Smooth muscle cell of the brain vasculature (primary cell): ENCODE measurements around the gene FMN2.
"Not testable (repeated sequence)": the region's sequence is repeated elsewhere in the genome, so short reads cannot be mapped to it uniquely, and the experiment has no call there.

Source experiments
- DNase-seq: peaks from one replicate; pipeline ENCODE4 v3.0.0-alpha.2; 2012; ENCODE audit warnings: low read depth, low spot score

FMN2 gene

DNA sequence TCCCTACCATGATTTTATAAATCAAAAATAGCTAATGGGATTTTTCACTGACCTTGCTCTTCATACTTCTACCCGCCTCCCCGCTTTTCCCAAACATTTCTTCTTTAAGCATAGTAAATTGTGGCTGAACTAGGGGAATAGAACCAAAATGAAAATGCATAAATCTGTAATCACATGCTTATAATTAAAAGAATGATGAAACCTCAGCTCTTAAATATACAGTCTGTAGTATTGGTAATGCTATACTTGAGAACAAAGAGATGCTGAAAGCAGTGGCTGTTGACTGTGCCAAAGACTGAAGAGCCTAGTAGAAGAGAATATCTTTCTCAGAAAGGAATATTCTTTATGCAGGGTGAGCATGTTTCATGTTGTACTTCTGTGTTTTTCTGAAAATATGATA lies 271.1 kb downstream of the FMN2 start:
- no peak for DNase-seq

DNA sequence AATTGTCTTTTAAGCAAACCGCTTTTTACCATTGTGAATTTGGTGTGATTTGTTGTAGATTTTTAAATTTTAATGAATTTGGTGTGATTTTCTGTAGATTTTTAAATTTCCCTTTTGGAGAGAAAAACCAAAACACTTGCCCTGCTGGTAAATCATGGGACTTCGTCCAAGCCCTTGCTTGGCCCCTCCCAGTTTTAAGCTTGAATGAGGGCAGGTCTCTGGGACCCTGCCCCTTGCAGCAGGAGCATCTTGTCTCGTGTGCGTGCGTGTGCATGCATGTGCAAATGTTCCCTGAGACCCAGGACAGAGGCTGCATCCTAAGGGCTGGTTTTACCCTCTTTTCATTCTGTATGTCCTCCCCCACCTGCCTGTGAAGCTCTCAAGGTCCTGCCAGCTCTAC lies 271.6 kb downstream of the FMN2 start:
- DNase-seq = no peak

GRCh38 chr1:240363914-240364313 lies 272.2 kb downstream of the FMN2 start:
- DNase-seq = no peak

DNA sequence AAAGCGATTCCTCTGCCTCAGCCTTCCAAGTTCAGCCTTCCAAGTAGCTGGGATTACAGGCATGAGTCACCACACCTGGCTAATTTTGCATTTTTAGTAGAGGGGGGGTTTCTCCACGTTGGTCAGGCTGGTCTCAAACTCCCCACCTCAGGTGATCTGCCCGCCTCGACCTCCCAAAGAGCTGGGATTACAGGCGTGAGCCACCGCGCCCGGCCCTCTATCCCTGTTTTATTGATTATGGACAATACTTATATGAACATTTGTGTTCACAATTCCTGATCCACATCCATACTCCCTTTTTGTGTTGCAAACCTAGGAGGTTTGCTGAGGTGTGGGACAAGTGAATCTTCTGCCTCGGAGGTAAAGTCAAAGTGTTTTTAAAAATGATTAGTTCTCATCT lies 275.0 kb downstream of the FMN2 start:
- DNase-seq = no peak

GRCh38 chr1:240385551-240385950 lies 293.9 kb downstream of the FMN2 start:
- no peak for DNase-seq

GRCh38 chr1:240385985-240386978 lies 294.6 kb downstream of the FMN2 start:
- DNase-seq = peak; percentile 28

DNA sequence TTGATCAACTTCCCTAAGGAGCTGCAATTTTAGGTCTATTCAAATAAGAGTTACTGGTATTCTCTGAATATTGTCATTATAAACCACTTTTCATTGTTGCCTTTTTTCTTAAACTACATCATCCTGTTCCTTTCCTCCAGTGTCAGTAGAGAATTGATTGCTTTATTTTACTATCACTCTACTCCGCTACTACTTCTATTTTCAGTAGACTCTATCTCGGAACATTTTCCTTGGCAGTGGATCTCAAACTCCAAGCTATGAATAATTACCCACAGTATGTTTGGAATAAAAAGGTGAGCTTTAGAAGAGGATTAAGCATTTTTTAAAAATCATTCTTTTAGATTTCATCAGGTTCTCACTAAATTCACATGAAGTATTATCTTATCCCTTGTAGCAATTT lies 295.4 kb downstream of the FMN2 start:
- no peak for DNase-seq

DNA sequence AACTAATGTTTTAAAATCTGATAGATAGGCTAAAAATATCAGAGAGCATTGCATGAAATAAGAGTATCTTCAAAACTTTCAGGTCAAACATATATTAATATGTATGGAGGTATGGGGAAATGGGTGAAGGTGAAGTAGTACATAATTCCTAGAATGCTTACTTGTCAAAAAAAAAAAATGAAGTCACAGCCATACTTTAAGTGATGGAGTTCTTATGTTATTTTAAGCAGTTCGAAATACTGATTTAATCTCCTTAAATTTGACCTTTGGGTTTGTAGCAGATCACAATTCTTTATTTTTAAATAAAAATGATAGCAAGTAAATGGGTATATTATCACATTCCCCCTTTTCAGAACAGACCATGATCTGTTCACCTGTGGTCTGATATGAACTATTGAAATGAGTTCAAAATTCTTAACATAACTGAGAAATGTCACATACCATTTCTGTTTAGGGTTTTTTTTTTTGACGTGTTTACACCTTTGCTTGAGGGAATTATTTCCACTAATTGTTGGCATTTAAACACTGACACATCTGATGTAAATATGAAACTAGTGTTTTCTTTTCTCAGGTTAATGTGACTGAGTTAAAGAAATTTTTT lies 300.1 kb downstream of the FMN2 start:
- no peak for DNase-seq

DNA sequence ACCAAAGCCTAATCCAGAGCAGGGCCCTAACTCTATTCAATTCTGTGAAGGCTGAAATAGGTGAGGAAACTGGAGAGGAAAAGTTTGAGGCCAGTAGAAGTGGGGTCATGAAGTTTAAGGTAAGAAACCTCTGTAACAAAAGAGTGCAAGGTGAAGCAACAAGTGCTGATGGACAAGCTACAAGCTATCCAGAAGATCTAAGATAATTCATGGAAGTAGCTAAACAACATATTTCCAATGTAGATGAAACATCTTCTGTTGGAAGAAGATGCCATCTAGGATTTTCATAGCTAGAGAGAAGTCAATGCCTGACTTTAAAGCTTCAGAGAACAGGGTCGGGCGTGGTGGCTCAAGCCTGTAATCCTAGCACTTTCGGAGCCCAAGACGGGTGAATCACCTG lies 302.7 kb downstream of the FMN2 start:
- no peak for DNase-seq

GRCh38 chr1:240395336-240395735 lies 303.7 kb downstream of the FMN2 start:
- DNase-seq = no peak

- peak; percentile 31 for DNase-seq
Measured at GRCh38 chr1:240399381-240399780, 307.7 kb downstream of the FMN2 start.

- no peak for DNase-seq
Measured at GRCh38 chr1:240401731-240402130, 310.0 kb downstream of the FMN2 start.

DNA sequence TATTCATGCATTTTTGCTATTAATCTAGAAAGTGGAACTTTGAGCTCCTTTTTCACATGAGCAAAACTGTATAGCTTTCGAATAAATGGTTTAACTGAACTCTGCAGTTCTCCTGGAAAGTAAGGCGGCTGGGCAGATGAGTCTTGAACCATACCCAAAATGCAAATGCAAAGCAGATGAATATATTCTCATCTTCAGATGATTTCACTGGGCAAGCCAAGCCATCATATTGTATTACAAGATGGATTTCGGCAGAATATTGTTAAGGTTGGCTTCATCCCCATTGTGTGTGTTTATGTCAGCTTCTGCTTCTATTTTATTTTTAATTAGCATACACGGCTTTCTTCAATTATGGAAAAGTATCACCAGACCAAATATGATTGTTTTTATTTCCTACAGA lies 310.6 kb downstream of the FMN2 start:
- DNase-seq = no peak

GRCh38 chr1:240404286-240404685 lies 312.6 kb downstream of the FMN2 start:
- DNase-seq = no peak

DNA sequence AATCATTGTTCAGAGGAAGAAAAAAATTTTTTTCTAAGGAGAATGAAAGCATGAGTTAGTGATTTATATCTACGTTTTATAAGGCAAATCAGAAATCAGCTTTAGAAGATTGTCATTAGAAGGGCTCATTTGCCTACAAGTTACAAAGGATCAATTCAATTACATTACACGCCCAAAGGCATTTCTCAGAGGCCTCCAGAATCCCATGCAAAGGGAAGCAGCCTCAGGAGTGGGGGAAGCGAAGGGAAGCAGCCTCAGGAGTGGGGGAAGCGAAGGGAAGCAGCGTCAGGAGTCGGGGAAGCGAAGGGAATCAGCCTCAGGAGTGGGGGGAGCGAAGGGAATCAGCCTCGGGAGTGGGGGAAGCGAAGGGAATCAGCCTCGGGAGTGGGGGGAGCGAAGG lies 314.1 kb downstream of the FMN2 start:
- DNase-seq = no peak

DNA sequence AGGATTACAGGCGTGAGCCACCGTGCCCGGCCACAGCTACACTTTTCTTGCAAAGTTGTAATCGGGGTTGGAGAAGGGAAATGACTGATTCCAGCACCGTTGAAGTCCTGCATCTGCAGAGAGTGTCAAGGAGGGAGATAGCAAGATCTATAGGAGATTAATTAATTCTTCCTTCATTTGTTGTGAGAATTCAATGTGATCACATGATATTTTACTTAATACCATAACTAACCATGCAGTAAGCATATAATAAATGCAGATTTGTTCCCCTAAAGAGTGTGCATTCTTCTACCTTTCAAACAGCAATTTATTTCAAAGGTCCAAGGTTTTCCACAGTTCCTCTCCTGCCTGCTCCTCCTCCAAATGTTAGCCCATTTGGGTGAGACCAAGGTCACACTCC lies 315.7 kb downstream of the FMN2 start:
- no peak for DNase-seq

- no peak for DNase-seq
Measured at GRCh38 chr1:240409615-240410014, 317.9 kb downstream of the FMN2 start.

DNA sequence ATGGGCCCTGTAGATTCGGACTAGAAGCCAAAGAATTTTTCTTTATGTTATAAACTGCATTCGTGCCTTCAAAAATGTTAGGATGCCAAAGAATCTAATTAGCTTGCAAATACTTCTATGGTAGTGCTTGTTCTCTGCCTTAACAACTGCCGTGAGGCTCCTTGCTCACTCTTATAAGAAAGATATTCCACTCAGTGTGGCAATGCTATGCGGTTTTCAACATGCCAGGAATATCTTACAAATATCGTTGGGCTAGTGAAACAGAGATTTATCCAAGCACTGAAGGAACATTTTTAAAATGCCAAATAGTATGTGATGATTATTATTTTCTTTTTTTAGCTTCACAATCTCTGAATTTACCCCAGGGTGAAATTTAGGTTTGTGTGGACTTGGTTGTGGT lies 322.0 kb downstream of the FMN2 start:
- no peak for DNase-seq

DNA sequence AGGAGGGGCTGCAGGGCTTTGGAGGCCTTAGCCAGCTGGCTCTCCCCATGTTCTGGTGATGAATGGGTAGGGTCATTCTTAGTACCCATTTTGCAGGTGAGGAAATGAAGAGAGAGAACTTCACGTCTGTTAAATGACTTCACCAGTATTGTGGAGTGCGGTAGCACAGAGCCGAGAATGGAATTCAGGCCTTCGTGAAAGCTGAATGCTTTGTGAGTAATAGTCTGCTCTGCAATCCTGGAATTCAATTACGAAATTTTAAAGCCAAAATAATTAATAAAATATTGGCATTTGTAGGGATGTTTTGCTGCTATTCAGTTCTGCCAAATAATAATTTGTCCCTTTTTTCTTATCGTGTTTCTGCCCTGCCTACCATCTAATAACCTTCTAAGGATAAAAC lies 322.6 kb downstream of the FMN2 start:
- DNase-seq = no peak

DNA sequence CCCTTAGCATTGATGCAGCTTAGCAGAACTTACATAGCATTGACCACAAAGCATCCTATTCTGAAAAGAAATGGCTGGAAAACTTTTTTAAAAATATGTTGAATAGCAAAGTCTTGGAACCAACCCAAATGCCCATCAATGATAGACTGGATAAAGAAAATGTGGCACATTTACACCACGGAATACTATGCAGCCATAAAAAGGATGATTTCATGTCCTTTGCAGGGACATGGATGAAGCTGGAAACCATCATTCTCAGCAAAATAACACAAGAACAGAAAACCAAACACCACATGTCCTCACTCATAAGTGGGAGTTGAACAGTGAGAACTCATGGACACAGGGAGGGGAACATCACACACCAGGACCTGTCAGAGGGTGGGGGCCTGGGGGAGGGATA lies 323.3 kb downstream of the FMN2 start:
- DNase-seq = not testable (repeated sequence)

GRCh38 chr1:240415532-240415931 lies 323.8 kb downstream of the FMN2 start:
- no peak for DNase-seq

- no peak for DNase-seq
Measured at GRCh38 chr1:240417317-240417716, 325.6 kb downstream of the FMN2 start.

GRCh38 chr1:240420766-240421165 lies 329.1 kb downstream of the FMN2 start:
- no peak for DNase-seq
